Karpas-422 (cell line): Measurements from ENCODE around the gene HNRNPUL2. TPM values are rescaled to one million over a fixed set of nuclear protein-coding genes. Genes with fewer than 3 reads are reported as not detected.
"Not testable (repeated sequence)": the region's sequence is repeated elsewhere in the genome, so short reads cannot be mapped to it uniquely, and the experiment has no call there.

Source experiments
- DNase-seq: peaks from one replicate; pipeline ENCODE4 v3.0.0-alpha.2; 2015
- H2AFZ ChIP-seq: fragments of 200-600 bp; sonication (generic); 2 replicates; pipeline ENCODE4 v1.6.1; 2014; ENCODE audit warnings: antibody characterized with exemption, low read length, mixed read lengths
- H3K27ac ChIP-seq: fragments of 200-600 bp; sonication (generic); 2 replicates; pipeline ENCODE4 v1.5.1; 2014; ENCODE audit warnings: mild to moderate bottlenecking, low read length, moderate library complexity
- H3K27me3 ChIP-seq: fragments of 200-600 bp; sonication (generic); 2 replicates; pipeline ENCODE4 v1.6.1; 2014; ENCODE audit warnings: low read length, mixed read lengths
- H3K36me3 ChIP-seq: fragments of 200-600 bp; sonication (generic); 2 replicates; pipeline ENCODE4 v1.6.1; 2014; ENCODE audit warnings: low read length, mixed read lengths; ENCODE audit not compliant: insufficient read depth
- H3K4me1 ChIP-seq: fragments of 200-600 bp; sonication (generic); 2 replicates; pipeline ENCODE4 v1.6.1; 2014; ENCODE audit warnings: mild to moderate bottlenecking, low read length, mixed read lengths
- H3K4me2 ChIP-seq: fragments of 200-600 bp; sonication (generic); 2 replicates; pipeline ENCODE4 v1.6.1; 2014; ENCODE audit warnings: low read length, low read depth, mild to moderate bottlenecking; ENCODE audit not compliant: poor library complexity, severe bottlenecking
- H3K4me3 ChIP-seq: fragments of 200-600 bp; sonication (generic); 2 replicates; pipeline ENCODE4 v1.5.1; 2014; ENCODE audit warnings: mild to moderate bottlenecking, antibody characterized with exemption, low read length, mixed read lengths
- H3K79me2 ChIP-seq: fragments of 200-600 bp; sonication (generic); 2 replicates; pipeline ENCODE4 v1.6.1; 2014; ENCODE audit warnings: mild to moderate bottlenecking, low read length, mixed read lengths
- H3K9ac ChIP-seq: fragments of 200-600 bp; sonication (generic); 2 replicates; pipeline ENCODE4 v1.6.0; 2014; ENCODE audit warnings: low read length
- H3K9me2 ChIP-seq: fragments of 200-600 bp; sonication (generic), shearing (Covaris generic); replicated peaks from 2 replicates; pipeline ENCODE4 v1.6.0; 2014; ENCODE audit warnings: mild to moderate bottlenecking, low read length, moderate library complexity; ENCODE audit not compliant: insufficient read depth
- H3K9me3 ChIP-seq: fragments of 300-700, 200-600 bp; sonication (generic); 2 replicates; pipeline ENCODE4 v1.6.1; 2014; ENCODE audit warnings: low read length, mixed read lengths
- H4K20me1 ChIP-seq: fragments of 200-600 bp; sonication (generic); 2 replicates; pipeline ENCODE4 v1.6.1; 2014; ENCODE audit warnings: mild to moderate bottlenecking, antibody characterized with exemption, low read length, low read depth; ENCODE audit not compliant: insufficient read depth
- total RNA-seq: library from RNA; depleted of rRNA; stranded (reverse); fragments of >200 nt; shearing (Covaris generic); gene quantifications from 2 replicates; pipeline ENCODE4 v1.2.3, GENCODE V29; 2014; ENCODE audit warnings: low replicate concordance; rRNA removed

The HNRNPUL2 gene
- total RNA-seq, result 10.6 and 13.9 TPM in 2 replicates

DNA sequence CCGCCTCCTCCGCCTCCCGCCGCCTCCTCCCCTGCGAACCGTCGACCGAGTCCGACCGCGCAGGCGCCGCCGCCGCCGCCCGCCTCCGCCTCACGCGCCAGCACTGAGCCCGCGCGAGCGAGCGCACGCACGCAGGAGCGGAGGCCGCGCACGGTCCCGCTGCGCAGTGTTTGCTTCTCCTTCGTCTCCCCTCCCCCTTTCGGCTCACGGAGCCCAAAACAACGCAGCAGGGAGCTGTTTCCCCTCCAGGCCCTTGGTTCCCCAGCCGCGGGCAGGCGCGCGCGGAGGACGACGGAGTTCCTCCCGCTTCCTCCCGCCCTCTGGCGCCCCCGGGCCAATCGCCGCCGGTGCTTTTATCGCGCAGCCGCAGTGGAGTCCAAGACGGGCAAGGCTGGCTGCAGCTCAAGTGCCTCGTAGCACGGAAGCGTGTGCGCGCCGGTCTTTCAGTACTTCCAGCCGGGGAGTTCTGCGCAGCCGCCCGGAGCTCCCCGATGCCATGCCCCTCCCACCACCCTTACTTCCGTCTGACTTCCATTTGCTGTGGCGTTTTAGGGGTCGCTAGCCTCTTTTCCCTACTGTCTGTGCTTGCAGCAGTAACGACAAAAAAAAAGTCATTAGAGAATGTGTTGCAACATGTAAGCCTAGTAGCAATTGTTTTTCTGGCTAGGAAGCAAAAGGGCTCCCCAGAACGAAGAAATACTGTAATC lies at the start of gene HNRNPUL2:
HNRNPUL2 (minus strand) TSS at position 293 of the 707 bp plus-strand sequence. CDS start 301 bp downstream, outside the sequence.
- peak within 1 kb of the TSS; percentile 94 for H3K27ac ChIP-seq
- H3K9me3 ChIP-seq, result no peaks in the 10 kb centered on the region
- no peaks in the 10 kb centered on the region for H3K9me2 ChIP-seq
- H4K20me1 ChIP-seq, result peaks cover 25% of the 10 kb centered on the region
- peaks cover 27% of the 10 kb centered on the region for H3K4me1 ChIP-seq
- peak; percentile 100 for DNase-seq
- H3K36me3 ChIP-seq, result peaks cover 35% of the 10 kb centered on the region
- H3K79me2 ChIP-seq, result peaks cover 72% of the 10 kb centered on the region
- peak within 1 kb of the TSS; percentile 89 for H3K4me2 ChIP-seq
- H2AFZ ChIP-seq, result peak within 1 kb of the TSS; percentile 68; the same call in 1 of the 2 replicates
- peak within 1 kb of the TSS; percentile 89 for H3K4me3 ChIP-seq
- no peaks in the 10 kb centered on the region for H3K27me3 ChIP-seq
- peak within 1 kb of the TSS; percentile 90 for H3K9ac ChIP-seq

DNA sequence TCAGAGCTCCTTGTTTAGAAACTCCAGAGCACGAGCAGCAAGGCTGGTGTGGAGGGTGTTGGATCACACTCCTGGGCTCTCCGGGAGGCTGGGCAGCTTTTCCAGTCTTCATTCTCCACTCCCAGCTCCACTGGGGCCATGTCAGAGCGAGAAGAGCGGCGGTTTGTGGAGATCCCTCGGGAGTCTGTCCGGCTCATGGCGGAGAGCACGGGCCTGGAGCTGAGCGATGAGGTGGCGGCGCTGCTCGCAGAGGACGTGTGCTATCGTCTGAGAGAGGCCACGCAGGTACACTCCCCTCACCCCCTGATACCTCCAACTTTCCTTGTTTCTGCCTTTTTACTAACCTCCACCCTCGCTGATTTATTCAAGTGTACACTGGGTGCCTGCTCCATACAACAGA lies 48.4 kb upstream of the HNRNPUL2 start:
- Histone ChIP-seq H3K4me3 (no peak overlapping the region), H3K9me3 (no peaks in the 10 kb centered on the region), H3K27ac (no peak overlapping the region), H3K27me3 (no peaks in the 10 kb centered on the region), H3K4me1 (peaks cover 19% of the 10 kb centered on the region), H3K4me2 (no peak overlapping the region), H3K9me2 (no peaks in the 10 kb centered on the region), H2AFZ (no peak overlapping the region), H3K9ac (no peak overlapping the region), H3K36me3 (no peaks in the 10 kb centered on the region), H4K20me1 (no peaks in the 10 kb centered on the region), H3K79me2 (peaks cover 28% of the 10 kb centered on the region)
- DNase-seq, result no peak

- no peak overlapping the region for H3K4me2 ChIP-seq
- no peak for DNase-seq
- no peaks in the 10 kb centered on the region for H3K36me3 ChIP-seq
- H2AFZ ChIP-seq, result no peak overlapping the region
- H3K9me2 ChIP-seq, result no peaks in the 10 kb centered on the region
- peaks cover 28% of the 10 kb centered on the region for H3K79me2 ChIP-seq
- peaks cover 28% of the 10 kb centered on the region for H3K4me1 ChIP-seq
- H3K27ac ChIP-seq, result no peak overlapping the region
- no peaks in the 10 kb centered on the region for H4K20me1 ChIP-seq
- H3K4me3 ChIP-seq, result no peak overlapping the region
- H3K9ac ChIP-seq, result no peak overlapping the region
- no peaks in the 10 kb centered on the region for H3K27me3 ChIP-seq
- no peaks in the 10 kb centered on the region for H3K9me3 ChIP-seq
Measured at GRCh38 chr11:62774407-62774806, 47.1 kb upstream of the HNRNPUL2 start.

GRCh38 chr11:62771144-62772021 lies 44.1 kb upstream of the HNRNPUL2 start, which contains the start of gene TAF6L:
Gene TAF6L, plus strand, starts transcription at chr11:62771396. Its CDS starts 4,388 bp downstream, at chr11:62775784.
- peak within 1 kb of the TSS; percentile 94 for H2AFZ ChIP-seq
- peaks cover 28% of the 10 kb centered on the region for H3K79me2 ChIP-seq
- H3K9ac ChIP-seq, result peak within 1 kb of the TSS; percentile 90
- H4K20me1 ChIP-seq, result no peaks in the 10 kb centered on the region
- peak within 1 kb of the TSS; percentile 98 for H3K4me2 ChIP-seq
- no peaks in the 10 kb centered on the region for H3K9me2 ChIP-seq
- peak; percentile 97 for DNase-seq
- H3K9me3 ChIP-seq, result no peaks in the 10 kb centered on the region
- no peaks in the 10 kb centered on the region for H3K36me3 ChIP-seq
- no peaks in the 10 kb centered on the region for H3K27me3 ChIP-seq
- peak within 1 kb of the TSS; percentile 98 for H3K4me3 ChIP-seq
- H3K27ac ChIP-seq, result peak within 1 kb of the TSS; percentile 62
- peaks cover 28% of the 10 kb centered on the region for H3K4me1 ChIP-seq

GRCh38 chr11:62770778-62771143 lies 43.5 kb upstream of the HNRNPUL2 start:
- peak overlapping the region; percentile 85; the same call in 1 of the 2 replicates for H2AFZ ChIP-seq
- peak overlapping the region; percentile 62 for H3K27ac ChIP-seq
- H3K79me2 ChIP-seq, result peaks cover 28% of the 10 kb centered on the region
- H3K36me3 ChIP-seq, result 0 out of 2 replicates have a peak, but pooled peaks cover 4% of the 10 kb centered on the region
- H3K9ac ChIP-seq, result peak overlapping the region; percentile 90
- peaks cover 28% of the 10 kb centered on the region for H3K4me1 ChIP-seq
- DNase-seq, result peak; percentile 62
- peak overlapping the region; percentile 98 for H3K4me3 ChIP-seq
- H4K20me1 ChIP-seq, result no peaks in the 10 kb centered on the region
- peak overlapping the region; percentile 98 for H3K4me2 ChIP-seq
- H3K9me2 ChIP-seq, result no peaks in the 10 kb centered on the region
- H3K27me3 ChIP-seq, result no peaks in the 10 kb centered on the region
- H3K9me3 ChIP-seq, result no peaks in the 10 kb centered on the region

- Histone ChIP-seq H3K4me3 (peak overlapping the region; percentile 31; the same call in 1 of the 2 replicates), H3K9ac (peak overlapping the region; percentile 87; the same call in 1 of the 2 replicates), H3K4me2 (peak overlapping the region; percentile 77)
Measured at GRCh38 chr11:62760867-62761227, 33.6 kb upstream of the HNRNPUL2 start.

DNA sequence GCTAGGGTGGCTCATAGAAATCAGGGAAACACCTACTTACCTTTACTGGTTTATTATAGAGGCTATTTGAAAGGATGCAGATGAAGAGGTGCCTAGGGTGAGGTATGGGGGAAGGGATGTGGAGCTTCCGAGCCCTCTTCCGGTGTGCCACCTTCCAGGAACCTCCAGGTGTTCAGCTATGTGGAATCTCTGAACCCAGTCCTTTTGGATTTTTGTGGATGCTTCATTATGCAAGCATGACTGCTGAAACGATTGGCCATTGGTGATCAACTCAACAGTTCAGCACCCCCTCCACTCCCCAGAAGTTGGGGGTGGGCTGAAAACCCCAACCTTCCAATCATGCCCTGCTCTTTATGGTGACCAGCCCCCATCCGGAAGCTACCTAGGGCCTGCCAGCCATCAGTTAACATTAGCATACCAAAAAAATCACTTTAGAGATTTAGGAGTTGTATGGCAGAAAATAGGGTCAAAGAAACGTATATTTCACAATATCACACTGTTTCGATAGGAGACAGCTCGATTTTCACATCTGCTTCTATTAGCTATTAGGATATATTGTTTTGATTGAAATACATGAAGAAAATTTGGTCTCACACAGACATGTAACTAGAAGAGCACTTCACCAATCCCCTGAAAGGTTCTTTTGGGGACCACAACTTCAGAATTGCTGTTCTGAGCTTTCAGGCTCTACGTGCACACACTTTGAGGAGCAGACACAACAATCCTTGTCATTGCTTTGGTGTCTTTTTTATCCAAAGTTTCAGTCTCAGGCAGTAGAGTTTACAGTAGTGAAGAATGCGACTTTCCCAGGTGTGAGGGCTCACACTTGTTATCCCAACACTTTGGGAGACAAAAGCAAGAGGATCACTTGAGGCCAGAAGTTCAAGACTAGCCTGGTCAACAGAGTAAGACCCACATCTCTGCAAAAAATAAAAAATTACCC lies 30.9 kb upstream of the HNRNPUL2 start:
- Histone ChIP-seq H3K4me1 (peaks cover 29% of the 10 kb centered on the region), H3K27ac (no peak overlapping the region), H3K4me3 (no peak overlapping the region), H3K27me3 (no peaks in the 10 kb centered on the region), H2AFZ (no peak overlapping the region), H4K20me1 (no peaks in the 10 kb centered on the region), H3K9ac (no peak overlapping the region), H3K79me2 (peaks cover 19% of the 10 kb centered on the region), H3K4me2 (no peak overlapping the region), H3K9me2 (no peaks in the 10 kb centered on the region), H3K36me3 (peaks cover 3% of the 10 kb centered on the region; the same call in 1 of the 2 replicates), H3K9me3 (no peaks in the 10 kb centered on the region)
- no peak for DNase-seq

More at GRCh38 chr11:62760867-62761227, 33.6 kb upstream of the HNRNPUL2 start:
- DNase-seq, H4K20me1 ChIP-seq, H3K27me3 ChIP-seq, H3K9me2 ChIP-seq, H3K9me3 ChIP-seq, H3K27ac ChIP-seq, H3K36me3 ChIP-seq, H2AFZ ChIP-seq: not testable (repeated sequence)
- Histone ChIP-seq H3K79me2 (peaks cover 18% of the 10 kb centered on the region), H3K4me1 (peaks cover 17% of the 10 kb centered on the region)
